Activated CD8-positive, alpha-beta memory T cell treated with anti-CD3 and anti-CD28 coated beads for 36 hours (primary cell): ENCODE measurements around the gene TBCD. TPM values are rescaled to one million over a fixed set of nuclear protein-coding genes. Genes with fewer than 3 reads are reported as not detected.
"Not testable (repeated sequence)": the region's sequence is repeated elsewhere in the genome, so short reads cannot be mapped to it uniquely, and the experiment has no call there.

Experiments used
- CTCF ChIA-PET: fragments of 350-600 bp; sonication (Branson Sonifier 250); formaldehyde crosslinking; loops from one replicate; lab custom pipeline; 2021; ENCODE audit warnings: antibody characterized with exemption; lab: Charles Lee
- POLR2A ChIA-PET: fragments of 350-600 bp; sonication (Branson Sonifier 250); formaldehyde crosslinking; loops from one replicate; lab custom pipeline; 2021; ENCODE audit warnings: antibody characterized with exemption; lab: Charles Lee
- total RNA-seq, 2 experiments: library from RNA; stranded (reverse); gene quantifications; one replicate each; pipeline ENCODE4 v1.2.3, GENCODE V29; 2021

TBCD gene
- total RNA-seq, 2 experiments from 2014 or later, result 82.7 to 84.2 TPM

GRCh38 chr17:82946081-82946480 is 194.2 kb downstream of the TBCD start:
- CTCF ChIA-PET, result no interaction called here
- POLR2A ChIA-PET, result no interaction called here

- CTCF ChIA-PET, result no interaction called here
- POLR2A ChIA-PET, result no interaction called here
Observed at GRCh38 chr17:82947051-82947991, 195.5 kb downstream of the TBCD start.

GRCh38 chr17:82948081-82948511 is 196.2 kb downstream of the TBCD start:
- POLR2A ChIA-PET, result no interaction called here
- CTCF ChIA-PET, result no interaction called here

GRCh38 chr17:82948957-82949356 is 197.1 kb downstream of the TBCD start:
- POLR2A ChIA-PET, result no interaction called here
- CTCF ChIA-PET, result no interaction called here

GRCh38 chr17:82949361-82949760 is 197.5 kb downstream of the TBCD start:
- POLR2A ChIA-PET, result no interaction called here
- CTCF ChIA-PET, result no interaction called here

- CTCF ChIA-PET, result interaction anchor here (0.7 kb wide), 1 partner anchor 42 kb away, joined by 3 read pairs; no protein-coding TSS in a partner anchor
- POLR2A ChIA-PET, result interaction anchor here (0.6 kb wide), 1 partner anchor 170 kb away, joined by 6 read pairs; no protein-coding TSS in a partner anchor
Observed at GRCh38 chr17:82949984-82950383, 198.1 kb downstream of the TBCD start.

GRCh38 chr17:82950525-82951102 is 198.7 kb downstream of the TBCD start:
- ChIA-PET POLR2A (no interaction called here), CTCF (interaction anchor here (0.7 kb wide), 1 partner anchor 43 kb away, joined by 3 read pairs; no protein-coding TSS in a partner anchor)

- POLR2A ChIA-PET, result no interaction called here
- CTCF ChIA-PET, result interaction anchor here (0.6 kb wide), 1 partner anchor 21 kb away, joined by 3 read pairs; no protein-coding TSS in a partner anchor
Observed at GRCh38 chr17:82952019-82952418, 200.2 kb downstream of the TBCD start.

GRCh38 chr17:82955106-82955505 is 203.2 kb downstream of the TBCD start:
- CTCF ChIA-PET, POLR2A ChIA-PET: not testable (repeated sequence)

GRCh38 chr17:82955627-82956026 is 203.8 kb downstream of the TBCD start:
- CTCF ChIA-PET, POLR2A ChIA-PET: not testable (repeated sequence)

- ChIA-PET POLR2A (no interaction called here), CTCF (no interaction called here)
Observed at GRCh38 chr17:82956146-82956725, 204.4 kb downstream of the TBCD start.

- ChIA-PET CTCF (no interaction called here), POLR2A (no interaction called here)
Observed at GRCh38 chr17:82956726-82957468, 205.0 kb downstream of the TBCD start.

- CTCF ChIA-PET, result no interaction called here
Observed at GRCh38 chr17:82957469-82957795, 205.6 kb downstream of the TBCD start.

GRCh38 chr17:82957961-82958561 is 206.2 kb downstream of the TBCD start:
- ChIA-PET POLR2A (no interaction called here), CTCF (no interaction called here)

More at GRCh38 chr17:82957469-82957795, 205.6 kb downstream of the TBCD start:
- POLR2A ChIA-PET, result no interaction called here

- CTCF ChIA-PET, result no interaction called here
- POLR2A ChIA-PET, result no interaction called here
Observed at GRCh38 chr17:82959242-82959930, 207.5 kb downstream of the TBCD start.

- ChIA-PET POLR2A (no interaction called here), CTCF (no interaction called here)
Observed at GRCh38 chr17:82959990-82960418, 208.1 kb downstream of the TBCD start.

- CTCF ChIA-PET, result no interaction called here
- POLR2A ChIA-PET, result no interaction called here
Observed at GRCh38 chr17:82960419-82961271, 208.8 kb downstream of the TBCD start.
